Activated naive CD4-positive, alpha-beta T cell treated with anti-CD3 and anti-CD28 coated beads, Interleukin-2, amount 50 U/mL, for 72 hours (primary cell): ENCODE data around the gene FMNL1. TPM values are rescaled to one million over a fixed set of nuclear protein-coding genes. Genes with fewer than 3 reads are reported as not detected.

ENCODE experiments used
- ATAC-seq, 2 donors: fragments of 150-1000 bp; cut with Tn5 transposase; 2 replicates each; pipeline ENCODE4 v1.10.0; 2021; ENCODE audit warnings: mild to moderate bottlenecking in 2 of 2, moderate library complexity in 2 of 2
- DNase-seq, 2 donors: peaks; one replicate each; pipeline ENCODE4 v3.0.0; 2021 to 2022; ENCODE audit warnings: low spot score in 2 of 2
- H3K27ac Mint-ChIP-seq, 2 donors: one replicate each; pipeline ENCODE4 v1.8.0; 2022; ENCODE audit warnings: mild to moderate bottlenecking in 2 of 2, mixed read lengths in 2 of 2
- H3K36me3 Mint-ChIP-seq, 2 donors: one replicate each; pipeline ENCODE4 v1.8.0; 2022; ENCODE audit warnings: mixed read lengths in 2 of 2
- H3K9me3 Mint-ChIP-seq, 2 donors: one replicate each; pipeline ENCODE4 v1.8.0; 2022; ENCODE audit warnings: mixed read lengths in 2 of 2
- total RNA-seq, 2 donors: library from RNA; stranded (reverse); gene quantifications; one replicate each; pipeline ENCODE4 v1.2.3, GENCODE V29; 2022

FMNL1 gene
- total RNA-seq, 2 donors from 2014 or later, result 221 to 735 TPM

- no peak for DNase-seq
- Mint-ChIP-seq H3K9me3 (peaks cover 0 to 3% of the 10 kb centered on the region in 2 donors), H3K36me3 (peaks cover 14 to 30% of the 10 kb centered on the region in 2 donors), H3K27ac (peak overlapping the region; percentile 41 to 82)
- ATAC-seq, result no peak
Measured at GRCh38 chr17:45294506-45294905, 72.8 kb downstream of the FMNL1 start.

- peak overlapping the region; percentile 76 to 84 for H3K27ac Mint-ChIP-seq
- no peak for DNase-seq
- H3K36me3 Mint-ChIP-seq, result peaks cover 6 to 35% of the 10 kb centered on the region in 2 donors
- ATAC-seq, result peak in 1 of 2 donors; percentile 64
- peaks cover 0 to 3% of the 10 kb centered on the region in 2 donors for H3K9me3 Mint-ChIP-seq
Measured at GRCh38 chr17:45296003-45296832, 74.5 kb downstream of the FMNL1 start.

- Mint-ChIP-seq H3K9me3 (peaks cover 0 to 3% of the 10 kb centered on the region in 2 donors), H3K27ac (peak overlapping the region; percentile 76 to 77), H3K36me3 (peaks cover 5 to 35% of the 10 kb centered on the region in 2 donors)
- DNase-seq (no peak), ATAC-seq (no peak)
Measured at GRCh38 chr17:45296833-45297124, 75.1 kb downstream of the FMNL1 start.

Other genes starting within 250 kb of the FMNL1 start
- 10 to 100 TPM; 38.9 to 93.4 TPM for gene DCAKD, start 170.3 kb upstream of the FMNL1 start, total RNA-seq
- 100 to 1,000 TPM; 130 to 270 TPM for gene NMT1, start 160.6 kb upstream of the FMNL1 start, total RNA-seq
- gene PLCD3, start 89.4 kb upstream of the FMNL1 start, total RNA-seq, result 1 to 10 TPM; 3.9 to 7.7 TPM
- 10 to 100 TPM; 12.9 to 18.9 TPM for gene ACBD4, start 86.2 kb upstream of the FMNL1 start, total RNA-seq
- gene HEXIM1, start 73.4 kb upstream of the FMNL1 start, total RNA-seq, result 10 to 100 TPM; 50.9 to 93.3 TPM
- gene HEXIM2, start 60.0 kb upstream of the FMNL1 start, total RNA-seq, result 1 to 10 TPM; 6.0 to 6.3 TPM
- gene SPATA32, start 40.2 kb downstream of the FMNL1 start, total RNA-seq, result under 1 TPM; 0.37 to 0.50 TPM
- gene MAP3K14, start 95.1 kb downstream of the FMNL1 start, total RNA-seq, result 10 to 100 TPM; 38.4 to 54.4 TPM
- gene ARHGAP27, start 211.0 kb downstream of the FMNL1 start, total RNA-seq, result 10 to 100 TPM; 49.7 to 55.1 TPM